Liver (tissue), 9 donors: ENCODE measurements around the gene SMC2. TPM values are rescaled to one million over a fixed set of nuclear protein-coding genes. Genes with fewer than 3 reads are reported as not detected.

ENCODE experiments used
- DNase-seq: peaks from one replicate; pipeline ENCODE4 v3.0.0-alpha.2; 2017; ENCODE audit warnings: low spot score
- H3K27ac ChIP-seq, 2 donors: one replicate each; pipeline ENCODE4 v1.7.0; 2013; ENCODE audit warnings: inconsistent platforms in 2 of 2, low read length in 2 of 2, control low read depth in 1 of 2, low read depth in 1 of 2, mild to moderate bottlenecking in 1 of 2
- H3K27me3 ChIP-seq, 4 donors: one replicate each; pipeline versions ENCODE4 v1.6.1 to v1.7.0; 2013; ENCODE audit warnings: low read length in 3 of 4, inconsistent platforms in 1 of 4, mild to moderate bottlenecking in 1 of 4, moderate library complexity in 1 of 4; ENCODE audit not compliant: control insufficient read depth in 4 of 4, insufficient read depth in 4 of 4
- H3K36me3 ChIP-seq, 4 donors: one replicate each; pipeline versions ENCODE4 v1.6.1 to v1.7.0; 2013; ENCODE audit warnings: low read length in 3 of 4, mild to moderate bottlenecking in 3 of 4, low read depth in 1 of 4, moderate library complexity in 1 of 4; ENCODE audit not compliant: control insufficient read depth in 4 of 4, insufficient read depth in 3 of 4
- H3K4me1 ChIP-seq, 4 donors: one replicate each; pipeline versions ENCODE4 v1.6.1 to v1.7.0; 2013; ENCODE audit warnings: low read length in 3 of 4, mild to moderate bottlenecking in 3 of 4, moderate library complexity in 1 of 4; ENCODE audit not compliant: control insufficient read depth in 4 of 4, insufficient read depth in 4 of 4
- H3K4me3 ChIP-seq, 3 donors: one replicate each; pipeline versions ENCODE4 v1.6.1 to v1.7.0; 2013; ENCODE audit warnings: low read length in 3 of 3, control low read depth in 1 of 3, low read depth in 1 of 3, mild to moderate bottlenecking in 1 of 3
- H3K9ac ChIP-seq, 2 donors: one replicate each; pipeline ENCODE4 v1.7.0; 2013; ENCODE audit warnings: low read length in 2 of 2, mild to moderate bottlenecking in 2 of 2, moderate library complexity in 2 of 2, control low read depth in 1 of 2, low read depth in 1 of 2
- H3K9me3 ChIP-seq, 4 donors: one replicate each; pipeline versions ENCODE4 v1.6.1 to v1.7.0; 2013; ENCODE audit warnings: low read length in 3 of 4; ENCODE audit not compliant: control insufficient read depth in 4 of 4
- FOXA2 ChIP-seq: IDR thresholded peaks from 2 replicates; pipeline ENCODE4 v1.6.1; 2016; ENCODE audit warnings: antibody characterized with exemption
- HNF4G ChIP-seq: IDR thresholded peaks from 2 replicates; pipeline ENCODE4 v1.6.1; 2016; ENCODE audit warnings: antibody characterized with exemption
- NR2F2 ChIP-seq: IDR thresholded peaks from 2 replicates; pipeline ENCODE4 v1.6.1; 2016; ENCODE audit warnings: antibody characterized with exemption
- RAD21 ChIP-seq, 2 donors: IDR thresholded peaks; 2 replicates each; pipeline ENCODE4 v1.6.1; 2016; ENCODE audit warnings: antibody characterized with exemption in 2 of 2, mild to moderate bottlenecking in 2 of 2
- RXRA ChIP-seq, 2 donors: IDR thresholded peaks; 2 replicates each; pipeline ENCODE4 v1.6.1; 2017 to 2018; ENCODE audit warnings: antibody characterized with exemption in 2 of 2, mild to moderate bottlenecking in 1 of 2
- SP1 ChIP-seq: IDR thresholded peaks from 2 replicates; pipeline ENCODE4 v1.6.1; 2018; ENCODE audit warnings: antibody characterized with exemption, mild to moderate bottlenecking
- YY1 ChIP-seq: IDR thresholded peaks from 2 replicates; pipeline ENCODE4 v1.6.1; 2016; ENCODE audit warnings: antibody characterized with exemption, mild to moderate bottlenecking
- polyA plus RNA-seq, 2 donors: library from polyadenylated mRNA; stranded (reverse) in 1 of 2; unstranded in 1 of 2; fragments of 200-250 nt in 1 of 2; fragments of >200 nt in 1 of 2; fragmentation: Nextera tagmentation in 1 of 2; extraction: Ambion mirVana in 1 of 2; gene quantifications; one replicate each; pipeline versions ENCODE4 v1.2.1 to v1.2.3, GENCODE V29; 2013 to 2015
- total RNA-seq, 2 donors: library from RNA; depleted of rRNA; stranded (reverse); fragments of >200 nt; gene quantifications; one replicate each; pipeline ENCODE4 v1.2.3, GENCODE V29; 2014
- TF ChIP-seq, protein P1 (sequence below): IDR thresholded peaks from 2 replicates; pipeline ENCODE4 v1.6.1; 2016; ENCODE audit warnings: antibody characterized with exemption
- donor health status: healthy.
- donor health status: healthy.
- donor health status: healthy.
- donor health status: healthy.
- donor health status: healthy.

The SMC2 gene
- total and polyA plus RNA-seq, 4 donors: 2.1 to 26.3 (median 4.3) TPM

DNA sequence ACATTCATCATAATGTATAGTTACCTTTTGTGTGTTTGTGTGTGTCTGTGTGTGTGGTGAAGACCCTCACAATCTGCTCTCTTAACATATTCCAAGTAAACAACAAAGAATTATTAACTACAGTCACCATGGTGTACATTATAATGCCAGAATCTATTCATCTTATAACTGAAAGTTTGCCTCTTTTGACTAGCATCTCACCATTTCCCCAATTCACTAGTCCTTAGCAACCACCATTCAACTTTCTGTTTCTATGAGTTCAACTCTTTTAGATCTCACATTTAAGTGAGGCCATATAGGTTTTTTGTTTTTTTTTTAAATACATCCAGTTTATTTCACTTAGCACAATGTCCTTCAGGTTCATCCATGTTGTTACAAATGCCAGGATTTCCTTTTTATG lies 83.6 kb downstream of the SMC2 start:
- Histone ChIP-seq H3K27me3 (no peaks in the 10 kb centered on the region), H3K36me3 (no peaks in the 10 kb centered on the region), H3K4me1 (no peaks in the 10 kb centered on the region), H3K4me3 (no peak overlapping the region), H3K27ac (no peak overlapping the region), H3K9ac (no peak overlapping the region), H3K9me3 (no peaks in the 10 kb centered on the region)
- no peak for DNase-seq
- TF ChIP-seq, protein P1, sequence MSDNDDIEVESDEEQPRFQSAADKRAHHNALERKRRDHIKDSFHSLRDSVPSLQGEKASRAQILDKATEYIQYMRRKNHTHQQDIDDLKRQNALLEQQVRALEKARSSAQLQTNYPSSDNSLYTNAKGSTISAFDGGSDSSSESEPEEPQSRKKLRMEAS: no peak
- no peak for TF ChIP-seq HNF4G
- TF ChIP-seq RXRA (IDR thresholded peaks at IDR 0.05): no peak
- no peak for TF ChIP-seq FOXA2
- no peak for TF ChIP-seq NR2F2
- TF ChIP-seq RAD21 (IDR thresholded peaks at IDR 0.05): no peak
- TF ChIP-seq SP1: no peak
- TF ChIP-seq YY1: no peak
